ENCODE results near the gene ADTRP.

ADTRP gene

DNA sequence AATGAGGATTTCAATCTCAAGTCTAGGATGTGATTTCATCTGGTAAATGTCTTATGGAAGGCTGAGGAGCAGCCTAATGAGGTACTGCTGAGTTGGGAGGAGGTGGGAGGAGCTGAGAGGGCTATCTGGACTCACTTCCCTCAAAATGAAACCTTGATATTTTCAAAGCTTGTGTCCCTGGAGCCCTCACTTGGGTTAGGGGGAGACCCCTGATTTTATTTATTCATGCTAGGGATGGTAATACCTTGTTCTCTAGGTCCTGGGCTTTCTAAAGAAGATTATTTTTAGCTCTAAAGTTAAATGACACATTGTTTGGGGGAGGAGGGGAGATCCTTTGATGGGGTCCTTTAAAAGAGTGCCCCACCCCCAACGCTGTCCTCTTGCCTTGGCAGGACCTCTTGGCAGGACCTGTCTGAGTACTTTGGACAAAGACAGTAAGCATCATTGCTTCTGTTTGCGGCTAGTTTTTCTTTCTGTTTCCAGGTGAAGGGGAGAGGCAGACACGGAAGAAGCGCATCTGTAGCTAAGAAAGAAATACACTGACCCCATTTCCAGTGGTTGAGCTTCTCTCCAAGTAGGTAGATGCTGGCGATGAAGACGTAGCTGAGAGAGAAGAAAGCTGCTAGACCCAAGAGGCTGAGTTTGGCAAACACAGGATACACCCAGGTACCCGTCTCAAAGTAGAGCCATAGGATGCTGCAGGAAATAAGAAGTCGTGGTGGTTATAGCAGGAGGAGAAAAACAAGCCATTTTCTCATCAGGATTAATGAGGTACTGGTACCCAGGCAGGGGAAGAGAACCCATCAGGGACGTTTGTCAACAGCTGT lies 55.6 kb downstream of the ADTRP start:
- DNase-seq (ENCODE audit: low read depth): no peak

DNA sequence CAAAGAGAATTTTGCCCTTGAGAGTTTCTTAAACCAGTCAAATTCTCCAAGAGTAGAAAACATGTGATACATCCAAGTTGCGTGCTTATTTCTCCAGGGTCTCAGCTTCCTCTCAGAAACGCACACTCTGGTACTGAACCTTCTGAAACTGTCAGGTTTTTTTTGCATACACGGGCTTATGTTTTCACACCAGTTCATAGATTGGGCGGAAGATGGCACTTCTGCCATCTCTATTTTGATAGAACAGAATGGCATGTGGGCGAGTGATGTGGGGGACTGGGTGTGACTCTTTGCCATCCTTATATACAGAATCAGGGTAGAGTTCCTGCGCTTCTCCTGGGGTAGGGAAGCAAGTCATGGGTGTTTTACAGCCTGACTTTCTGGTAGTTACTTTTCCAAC lies 56.4 kb downstream of the ADTRP start:
- no peak for DNase-seq (ENCODE audit: low read depth)

DNA sequence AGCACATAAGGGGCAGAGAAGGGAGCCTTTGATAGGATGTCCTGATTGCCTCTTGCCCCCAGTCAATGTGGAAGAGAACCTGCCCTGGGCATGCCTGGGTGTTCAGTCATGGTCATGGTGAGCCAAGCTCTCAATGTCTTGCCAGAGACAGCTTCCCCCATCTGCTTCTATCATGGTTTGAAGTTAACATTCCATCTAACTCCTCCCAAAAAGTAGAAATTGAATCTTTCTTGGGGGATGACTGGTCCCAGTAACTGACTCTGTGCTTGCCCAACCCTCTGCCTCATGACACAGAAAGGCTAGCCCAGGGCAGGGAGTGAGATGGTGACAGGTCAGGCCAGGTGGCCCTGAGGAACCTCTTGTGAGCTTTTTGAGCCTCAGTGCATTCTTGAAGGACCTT lies 60.1 kb downstream of the ADTRP start:
- no peak for DNase-seq (ENCODE audit: low read depth)

DNA sequence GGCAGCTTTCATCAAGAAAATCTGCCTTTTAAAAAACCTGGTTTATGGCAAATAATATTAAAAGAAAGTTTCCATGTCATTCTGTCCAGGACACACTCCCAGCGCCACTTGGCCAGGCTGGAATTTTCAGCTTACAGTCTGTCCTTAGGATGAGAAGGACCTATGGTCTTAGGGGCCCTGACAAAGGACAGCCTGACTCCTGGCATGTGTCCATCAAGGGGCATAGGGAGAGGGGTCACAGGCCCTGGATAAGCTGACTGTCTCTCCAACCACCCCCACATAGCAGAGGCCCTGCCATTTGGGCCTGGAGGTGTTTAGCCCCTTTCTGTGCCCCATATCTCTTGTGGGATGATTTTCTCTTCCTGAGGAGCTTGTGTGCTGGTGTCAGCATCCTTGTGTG lies 60.6 kb downstream of the ADTRP start:
- DNase-seq (ENCODE audit: low read depth): no peak

DNA sequence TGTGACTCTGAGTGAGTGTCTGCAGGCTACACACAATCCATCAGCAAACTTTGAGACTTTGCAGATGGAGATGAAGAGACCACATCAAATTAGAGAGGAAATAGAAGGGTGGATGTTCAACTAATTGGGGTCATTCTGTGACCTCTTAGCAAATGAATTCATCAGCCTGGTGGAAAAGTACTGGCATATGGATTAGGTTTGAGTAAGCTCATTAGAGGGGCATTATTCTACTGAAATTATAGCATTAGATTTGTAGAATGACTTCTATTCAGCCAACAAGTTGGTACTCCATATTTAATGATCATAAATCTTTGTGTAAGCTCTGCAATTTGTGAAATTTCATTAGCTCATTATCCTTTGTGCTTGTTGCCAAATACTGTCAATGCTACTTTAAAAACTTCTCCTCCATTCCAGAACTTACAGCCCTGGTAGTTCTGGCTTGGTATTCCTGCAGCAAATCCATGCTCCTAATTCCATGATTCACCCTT lies 63.8 kb downstream of the ADTRP start:
- DNase-seq (ENCODE audit: low read depth): no peak

DNA sequence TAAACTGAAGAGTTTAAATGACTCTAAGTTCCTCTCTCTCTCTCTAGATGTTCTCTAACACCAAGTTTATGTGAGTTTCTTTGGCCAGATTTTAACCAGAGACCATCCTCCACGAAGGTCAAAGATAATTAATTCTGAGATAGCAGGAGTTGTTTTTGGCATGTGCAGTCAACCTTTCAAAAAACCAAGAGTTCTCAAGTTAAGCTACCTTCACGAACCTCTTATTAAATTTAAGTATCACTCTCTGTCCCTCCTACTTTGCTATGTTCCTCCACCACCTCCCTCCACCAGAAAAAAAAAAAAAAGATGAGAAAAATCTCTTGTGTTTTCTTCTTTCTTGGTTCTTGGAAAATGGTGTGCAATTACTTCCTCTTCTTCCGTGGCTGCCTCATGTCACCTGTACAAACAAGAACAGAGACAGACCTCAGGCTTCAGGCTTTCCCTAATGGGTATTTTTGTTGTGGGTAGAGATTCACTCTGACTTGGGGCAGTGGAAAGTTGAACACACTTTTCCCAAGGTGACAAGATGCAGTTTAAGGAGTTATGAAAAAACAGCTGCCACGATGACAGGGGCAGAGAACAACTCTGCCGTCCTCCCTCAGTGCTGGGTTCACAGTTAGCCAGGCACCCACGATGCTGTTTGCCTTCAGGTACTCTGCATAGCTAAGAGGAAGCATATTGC lies 64.3 kb downstream of the ADTRP start:
- no peak for DNase-seq (ENCODE audit: low read depth)

DNA sequence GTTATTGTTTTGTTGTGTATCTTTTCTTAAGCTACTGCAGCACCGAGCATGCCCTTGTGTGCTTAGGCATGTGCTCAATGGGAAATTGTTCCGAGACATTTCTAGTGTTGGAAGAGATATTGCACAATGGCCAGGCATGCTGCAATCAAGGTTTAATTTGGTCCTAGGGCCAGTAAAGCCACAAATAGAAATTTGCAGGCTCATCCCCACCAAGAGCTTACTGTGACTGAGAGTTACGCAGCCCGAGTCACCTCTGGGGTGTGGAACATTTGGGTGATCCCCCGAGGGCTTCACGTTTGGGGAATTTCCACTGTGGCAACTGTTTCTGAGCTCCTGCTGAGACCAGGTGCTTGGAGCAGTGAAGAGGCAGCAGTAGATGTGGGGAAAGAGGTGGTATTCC lies 65.8 kb downstream of the ADTRP start:
- no peak for DNase-seq (ENCODE audit: low read depth)

DNA sequence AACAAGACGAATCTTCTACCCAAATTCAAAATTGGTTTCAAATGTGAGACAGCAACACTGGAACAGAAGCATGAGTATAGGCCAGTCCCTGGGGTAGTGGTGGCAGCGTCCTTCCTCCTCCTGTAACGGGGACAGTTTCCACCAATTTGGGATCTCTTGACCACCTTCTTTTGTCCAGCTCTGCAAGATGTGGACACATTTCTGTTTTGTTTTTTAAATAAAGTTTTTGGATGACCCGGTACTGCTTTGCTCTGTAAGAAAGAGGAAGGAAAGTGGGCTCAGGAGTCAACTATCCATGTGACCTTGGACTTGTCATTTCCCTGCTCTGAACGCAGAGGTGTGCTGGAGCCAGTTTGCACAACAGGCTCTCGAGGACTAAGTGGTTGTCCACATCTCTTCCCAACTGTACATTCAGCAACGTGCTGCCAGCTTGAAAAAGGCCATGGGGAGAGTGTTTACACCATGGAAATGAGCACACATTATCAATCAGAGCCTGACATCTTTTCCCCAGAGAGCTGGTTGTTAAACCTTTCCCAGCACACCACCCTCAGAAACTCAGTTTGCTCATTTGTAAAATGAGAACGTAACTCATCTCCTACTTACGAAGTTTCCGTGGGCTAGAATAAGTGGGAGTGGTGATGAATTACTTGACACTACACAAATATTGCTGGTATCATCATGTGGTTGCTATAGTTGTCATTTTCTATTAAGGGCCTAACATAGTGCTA lies 66.5 kb downstream of the ADTRP start:
- no peak for DNase-seq (ENCODE audit: low read depth)

DNA sequence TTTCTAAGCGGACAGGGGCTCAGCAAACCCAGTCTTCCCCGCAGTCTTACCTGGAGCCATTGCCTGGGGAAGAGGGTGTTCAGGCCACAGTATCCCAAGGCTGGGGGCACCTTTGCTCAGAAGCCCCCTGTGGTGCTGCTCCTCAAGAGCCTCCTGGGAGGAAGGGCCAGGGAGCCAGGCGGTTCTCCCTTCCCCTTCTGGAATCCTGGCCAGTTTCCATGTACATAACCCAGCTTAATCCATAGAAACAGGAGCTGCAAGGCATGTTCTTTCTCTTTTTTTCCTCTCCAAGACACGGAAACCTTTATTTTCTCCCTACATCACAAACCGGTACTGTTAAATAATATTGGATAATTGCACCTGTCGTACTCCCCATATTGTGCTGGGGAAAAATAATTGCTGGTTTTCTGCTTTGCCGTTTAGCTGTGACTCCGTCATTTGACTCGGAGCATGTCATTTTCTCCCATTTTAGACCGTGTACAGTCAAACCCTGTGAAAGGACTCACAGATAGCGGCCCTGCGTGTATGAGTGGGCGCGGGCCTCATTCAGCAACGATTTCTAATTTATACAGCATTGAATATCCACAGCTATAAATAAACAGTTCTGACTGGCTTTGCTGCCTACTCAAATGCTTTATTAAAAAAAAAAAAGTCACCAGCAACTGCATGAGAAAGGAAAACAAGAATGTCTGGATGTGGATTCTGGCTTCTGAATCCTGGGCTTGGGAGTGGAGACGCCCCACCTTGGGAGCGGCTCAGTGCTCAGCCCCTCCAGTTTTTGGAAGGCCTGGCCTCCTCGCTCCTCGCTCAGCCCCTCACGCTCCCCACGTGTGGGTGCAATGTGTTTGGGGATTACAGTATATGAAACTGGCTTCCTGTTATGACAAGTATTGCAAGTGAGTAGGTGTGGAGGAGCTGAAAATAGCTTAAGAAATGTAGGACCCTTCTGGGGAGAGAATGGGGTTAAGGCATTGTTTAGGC lies 67.3 kb downstream of the ADTRP start:
- DNase-seq (ENCODE audit: low read depth): peak; percentile 18

DNA sequence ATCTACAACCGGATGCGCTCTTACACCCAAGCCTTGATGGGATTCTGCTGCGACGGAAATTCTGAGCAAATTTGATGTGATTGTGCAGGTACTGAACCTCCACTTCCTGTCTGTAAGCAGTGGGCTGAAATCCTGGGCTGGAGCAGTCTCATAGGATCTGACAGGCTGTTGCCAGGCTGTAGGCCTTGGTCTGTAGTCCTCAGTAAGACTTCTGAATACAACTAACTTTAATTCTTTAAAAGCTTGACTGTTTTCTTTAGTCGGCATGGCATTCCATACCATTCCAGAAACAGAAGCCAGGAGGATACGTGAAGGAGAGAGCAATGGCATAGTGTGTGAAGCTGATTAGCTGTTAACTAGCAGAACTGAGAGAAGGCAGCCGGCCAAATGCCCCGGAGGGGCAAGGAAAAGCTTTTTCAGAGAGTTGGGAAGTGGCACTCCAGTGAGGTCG lies 68.3 kb downstream of the ADTRP start:
- DNase-seq (ENCODE audit: low read depth): no peak

DNA sequence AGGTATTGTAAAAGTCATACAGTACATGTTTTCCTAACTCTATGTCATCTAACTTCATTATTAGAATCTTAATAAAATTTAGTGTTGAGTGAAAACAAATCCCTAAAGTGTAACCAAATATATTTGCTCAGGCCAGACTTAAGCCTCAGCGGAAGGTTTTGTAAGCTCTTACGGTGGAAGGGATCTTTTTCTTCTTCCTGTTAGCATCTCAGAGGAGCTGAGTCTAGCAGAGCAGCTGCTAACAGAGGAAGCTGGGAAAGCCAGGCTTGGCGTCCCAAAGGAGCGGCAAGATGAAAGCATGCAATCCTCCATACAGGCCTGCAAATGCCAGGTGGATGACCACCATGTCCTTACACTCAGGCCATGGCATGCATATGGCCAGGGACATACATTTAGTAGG lies 72.4 kb downstream of the ADTRP start:
- DNase-seq (ENCODE audit: low read depth): no peak

DNA sequence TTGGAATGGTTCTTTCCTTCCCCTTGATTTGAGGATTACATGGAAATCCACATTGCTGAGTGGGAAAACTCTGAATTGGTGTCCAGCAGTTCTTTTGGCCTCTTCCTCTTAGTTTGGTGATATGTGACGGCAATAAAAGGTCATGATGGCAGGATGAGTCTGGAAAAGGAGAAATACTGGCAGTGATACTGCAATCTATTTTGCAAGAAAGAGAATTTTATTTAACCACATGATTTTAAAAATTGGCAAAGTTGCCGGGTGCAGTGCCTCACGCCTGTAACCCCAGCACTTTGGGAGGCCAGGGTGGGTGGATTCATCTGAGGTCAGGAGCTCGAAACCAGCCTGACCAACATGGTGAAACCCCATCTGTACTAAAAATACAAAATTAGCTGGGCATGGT lies 73.1 kb downstream of the ADTRP start:
- no peak for DNase-seq (ENCODE audit: low read depth)

DNA sequence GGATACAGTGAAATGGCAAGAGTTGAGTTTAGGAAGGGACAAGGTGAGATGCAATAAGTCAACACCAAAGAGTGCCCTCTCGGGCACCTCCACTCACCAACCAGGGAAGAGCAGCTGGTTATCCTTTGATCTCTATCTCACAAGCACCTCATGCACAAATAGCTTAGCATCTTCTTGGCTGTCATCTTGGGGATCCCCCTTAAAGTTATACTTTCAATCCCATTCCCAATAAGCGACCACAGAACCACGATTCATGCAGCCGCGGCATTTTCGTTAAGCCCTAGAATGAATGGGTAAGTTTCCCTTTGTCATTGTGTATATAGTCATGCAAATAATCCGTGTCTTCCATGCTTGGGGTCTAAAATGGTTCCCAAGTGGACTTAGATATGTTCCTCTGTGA lies 73.5 kb downstream of the ADTRP start:
- no peak for DNase-seq (ENCODE audit: low read depth)

DNA sequence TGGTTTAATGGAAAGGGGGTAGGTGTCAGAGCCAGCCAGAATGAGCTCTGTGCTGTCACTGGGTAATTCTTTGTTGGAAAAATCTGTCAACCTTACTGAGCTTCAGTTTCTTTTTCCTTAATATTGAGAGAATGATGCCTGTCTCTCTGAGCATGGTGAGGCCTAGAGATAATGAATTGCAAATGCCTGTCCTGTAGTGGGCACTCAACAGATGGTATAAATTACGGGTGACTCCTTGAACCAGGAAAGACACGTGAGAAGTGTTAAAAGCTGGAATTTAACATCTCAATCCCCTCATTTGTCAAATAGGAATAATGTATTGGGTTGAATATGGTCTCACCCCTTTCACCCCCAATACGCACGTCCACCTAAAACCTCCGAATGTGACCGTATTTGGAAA lies 74.9 kb downstream of the ADTRP start:
- DNase-seq (ENCODE audit: low read depth): no peak

DNA sequence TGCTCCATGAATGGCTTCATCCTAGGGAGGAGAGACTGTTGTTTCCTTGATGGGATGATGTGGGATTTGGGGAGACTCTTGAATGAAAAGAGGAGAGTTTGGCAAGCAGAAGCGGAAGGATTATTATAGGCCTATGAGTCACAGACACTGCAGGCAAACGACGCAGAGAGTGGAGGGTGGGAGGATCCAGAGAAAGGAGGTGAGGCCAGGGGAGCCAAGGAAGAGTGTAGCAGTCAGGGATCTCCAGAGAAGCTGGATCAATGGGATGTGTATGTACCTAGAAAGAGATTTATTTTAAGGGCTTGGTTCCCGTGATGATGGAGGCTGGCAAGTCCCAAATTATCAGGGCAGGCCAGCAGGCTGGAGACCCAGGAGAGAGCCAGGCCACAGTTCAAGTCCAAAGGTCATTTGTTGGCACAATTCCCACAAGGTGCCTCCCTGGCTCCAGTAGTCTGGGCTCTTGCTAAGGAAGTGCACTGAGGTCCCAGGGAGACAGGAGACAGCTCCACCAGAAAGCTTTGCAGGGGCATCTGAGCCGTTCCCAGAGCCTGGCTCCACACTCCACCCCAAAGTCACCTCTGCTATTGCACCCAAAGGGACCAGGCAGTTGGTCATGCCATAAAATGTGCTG lies 76.0 kb downstream of the ADTRP start:
- no peak for DNase-seq (ENCODE audit: low read depth)

DNA sequence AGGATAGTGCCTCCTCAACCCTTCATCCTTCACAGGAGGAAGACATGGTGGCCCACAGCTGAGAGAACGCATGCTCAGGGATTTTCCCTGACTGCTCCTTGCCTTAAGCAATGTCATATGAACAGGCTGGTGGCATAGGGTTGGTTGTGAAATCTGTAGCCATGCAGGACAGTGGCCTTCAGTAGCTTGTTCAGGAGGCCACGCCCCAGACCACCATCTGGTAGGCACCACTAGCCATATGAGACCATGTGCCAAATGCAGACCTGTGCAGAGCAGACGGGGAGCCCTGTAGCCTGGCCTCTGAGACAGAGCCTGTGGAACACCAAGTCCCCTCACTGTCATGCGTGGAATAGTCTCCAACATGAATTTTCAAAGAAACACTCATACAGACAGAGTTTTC lies 76.5 kb downstream of the ADTRP start:
- DNase-seq (ENCODE audit: low read depth): no peak

DNA sequence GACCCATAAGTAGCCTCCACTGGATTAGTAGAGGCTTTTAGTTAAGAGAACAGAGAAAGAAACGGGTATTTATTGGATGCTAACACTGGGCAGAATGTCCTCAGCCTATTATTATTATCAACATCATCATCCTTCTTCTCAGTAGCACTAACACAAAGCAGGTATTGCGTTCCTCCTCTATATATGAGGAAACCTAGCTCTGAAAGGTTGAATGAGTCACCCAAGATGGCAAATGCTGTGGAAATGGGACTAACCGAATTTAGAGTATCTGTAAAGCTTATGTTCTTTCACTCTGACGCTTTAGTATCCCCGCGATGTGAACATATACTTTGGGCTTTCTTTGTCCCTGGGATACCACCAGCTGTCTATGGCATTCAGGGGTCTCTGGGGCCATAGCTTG lies 77.0 kb downstream of the ADTRP start:
- DNase-seq (ENCODE audit: low read depth): no peak

DNA sequence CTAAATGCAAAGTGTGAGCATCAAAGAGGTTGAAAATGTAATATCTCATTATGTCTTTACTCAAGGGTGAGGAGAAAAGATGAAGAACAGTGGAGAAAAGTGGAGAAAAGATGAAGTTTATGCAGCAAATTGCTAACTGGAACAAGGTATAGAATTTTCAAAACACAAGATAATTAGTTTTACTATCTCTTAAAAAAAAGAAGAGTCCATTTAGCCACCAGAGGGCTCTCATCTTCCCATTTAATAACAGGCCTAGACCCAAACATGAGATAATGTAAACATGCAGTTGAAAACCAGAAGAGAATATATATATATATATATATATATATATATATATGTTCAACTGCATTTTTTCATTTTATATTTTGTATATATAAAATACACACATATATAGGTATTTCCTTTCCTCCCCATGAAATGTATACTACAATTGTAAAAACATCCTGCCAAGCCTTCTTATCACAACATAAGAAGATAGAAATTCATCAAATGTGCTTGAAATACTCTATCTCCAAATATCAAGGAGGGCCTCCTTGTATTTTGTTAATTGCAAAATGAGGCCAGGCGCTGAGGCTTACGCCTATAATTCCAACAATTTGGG lies 78.4 kb downstream of the ADTRP start:
- no peak for DNase-seq (ENCODE audit: low read depth)

DNA sequence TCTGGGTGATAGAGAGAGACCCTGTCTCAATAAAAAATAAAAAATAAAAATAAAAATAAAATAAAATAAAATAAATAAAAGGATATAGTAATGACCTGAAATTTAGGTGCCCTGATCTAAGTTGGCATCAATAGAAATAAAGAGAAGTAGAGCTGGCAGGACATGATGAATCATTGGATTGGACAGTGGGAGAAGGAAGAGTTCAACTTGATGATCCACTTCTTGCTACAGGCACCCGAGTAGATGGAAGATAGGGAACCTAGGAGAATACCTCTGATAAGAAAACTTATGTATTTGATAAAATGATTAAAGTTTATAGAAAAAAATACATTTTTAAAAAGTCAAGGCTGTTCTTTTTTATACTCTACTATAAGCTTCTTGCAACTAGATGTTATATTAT lies 79.0 kb downstream of the ADTRP start:
- DNase-seq (ENCODE audit: low read depth): no peak

DNA sequence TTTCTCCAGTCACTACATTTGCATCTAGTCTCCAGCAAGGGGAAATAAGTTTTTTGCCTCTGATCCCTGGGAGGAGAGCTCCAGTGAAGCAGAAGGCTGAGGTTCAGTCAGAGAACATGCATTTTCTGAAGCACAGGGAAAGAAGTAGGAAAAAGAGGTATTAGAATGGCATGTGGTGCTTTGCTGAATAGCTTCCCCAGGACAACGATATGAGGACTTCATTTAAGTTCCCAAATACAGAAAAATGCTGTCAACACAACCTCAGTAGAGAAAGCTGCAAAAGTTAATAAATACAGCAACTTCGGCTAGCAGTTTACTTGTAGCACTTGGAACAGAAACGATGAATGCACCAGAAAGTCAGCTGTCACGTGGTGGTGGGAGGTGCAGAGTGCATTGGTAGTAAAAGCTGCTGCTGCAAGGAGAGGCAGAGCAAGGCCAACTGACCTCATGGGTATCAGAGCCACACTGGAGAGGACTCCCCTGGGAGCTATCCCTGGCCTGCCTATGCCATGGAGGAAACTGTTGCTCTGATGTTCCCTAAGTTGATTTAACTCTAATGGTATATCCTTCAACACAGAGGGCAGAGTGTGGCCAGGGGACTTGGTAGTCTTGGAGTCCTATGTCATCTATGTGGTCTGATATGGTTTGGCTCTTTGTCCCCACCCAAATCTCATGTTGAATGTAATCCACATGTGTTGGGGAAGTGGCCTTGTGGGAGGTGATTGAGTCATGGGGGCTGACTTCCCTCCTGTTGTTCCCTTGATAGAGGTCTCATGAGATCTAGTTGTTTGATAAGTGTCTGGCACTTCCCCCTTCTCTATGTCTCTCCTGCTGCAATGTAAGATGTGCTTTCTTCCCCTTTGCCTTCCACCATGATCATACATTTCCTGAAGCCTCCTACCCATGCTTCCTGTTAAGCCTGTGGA lies 85.9 kb downstream of the ADTRP start:
- no peak for DNase-seq (ENCODE audit: low read depth)

All from stimulated activated CD8-positive, alpha-beta memory T cell treated with anti-CD3 and anti-CD28 coated beads, Interleukin-12 subunit alpha, Interleukin-12 subunit beta, amount 100 ng/mL, for 4 hours (primary cell).